Measurements from ENCODE around the gene AGBL4. TPM values are rescaled to one million over a fixed set of nuclear protein-coding genes. Genes with fewer than 3 reads are reported as not detected.

AGBL4 gene
- total and polyA plus RNA-seq, 7 donors: 0.01 to 0.05 TPM; not detected in 5

DNA sequence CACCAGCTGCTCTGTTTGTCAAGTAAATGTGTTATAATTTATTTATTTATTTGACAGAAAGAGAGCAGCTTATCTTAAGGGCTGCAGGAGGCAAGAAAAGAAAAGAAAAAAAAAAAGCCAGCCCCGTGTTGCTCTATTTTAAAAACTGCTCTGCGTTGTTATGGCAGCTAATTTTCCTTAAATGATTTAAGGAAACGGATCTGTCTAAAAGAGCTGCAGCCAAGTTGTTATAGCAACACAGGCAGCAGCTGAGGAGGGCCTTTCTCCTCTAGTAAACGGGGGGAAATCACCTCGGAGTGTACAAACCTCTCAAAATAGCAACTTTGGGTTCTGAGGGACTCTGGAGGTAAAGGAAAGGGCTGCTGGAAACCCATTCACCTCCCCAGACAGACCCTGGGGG lies 1396.3 kb downstream of the AGBL4 start:
- intact Hi-C loops (cut with DNase I): no loop called here
- Histone ChIP-seq H3K27me3 (ENCODE audit: insufficient read depth in 3 of 3, low read length in 2 of 3) (no peaks in the 10 kb centered on the region), H3K9me3 (no peaks in the 10 kb centered on the region), H3K4me1 (no peaks in the 10 kb centered on the region), H3K36me3 (ENCODE audit: insufficient read depth in 1 of 2, low read depth in 1 of 2) (no peaks in the 10 kb centered on the region), H3K27ac (no peak overlapping the region), H3K4me3 (no peak overlapping the region)
- 2 to 11% (median 8%) methylated on average over 5 of the region's 5 CpGs for WGBS, 3 donors
- TF ChIP-seq CTCF (IDR thresholded peaks at IDR 0.05): no peak
- ATAC-seq (no peak), DNase-seq (no peak)

- peak; percentile 23 to 67 for DNase-seq
- Histone ChIP-seq H3K27me3 (ENCODE audit: insufficient read depth in 3 of 3, low read length in 2 of 3) (no peaks in the 10 kb centered on the region), H3K4me3 (peak overlapping the region; percentile 37), H3K36me3 (ENCODE audit: insufficient read depth in 1 of 2, low read depth in 1 of 2) (no peaks in the 10 kb centered on the region), H3K27ac (no peak overlapping the region), H3K9me3 (no peaks in the 10 kb centered on the region), H3K4me1 (peaks cover 8% of the 10 kb centered on the region)
- intact Hi-C loops (cut with DNase I): no loop called here
- WGBS, 3 donors: 11 to 35% (median 19%) methylated on average over 9 of the region's 9 CpGs
- peak; percentile 57 to 78 (median 76) for ATAC-seq
- no peak for TF ChIP-seq CTCF (IDR thresholded peaks at IDR 0.05)
Observed at GRCh38 chr1:48619539-48619938, 1404.2 kb downstream of the AGBL4 start.

- WGBS, 3 donors: 57 to 65% (median 62%) methylated on average over 3 of the region's 3 CpGs
- ATAC-seq: no peak
- Histone ChIP-seq H3K9me3 (no peaks in the 10 kb centered on the region), H3K4me3 (no peak overlapping the region), H3K27ac (no peak overlapping the region), H3K4me1 (peaks cover 8% of the 10 kb centered on the region), H3K36me3 (ENCODE audit: insufficient read depth in 1 of 2, low read depth in 1 of 2) (no peaks in the 10 kb centered on the region), H3K27me3 (ENCODE audit: insufficient read depth in 3 of 3, low read length in 2 of 3) (no peaks in the 10 kb centered on the region)
- intact Hi-C loops (cut with DNase I): no loop called here
- DNase-seq: no peak
- TF ChIP-seq CTCF (IDR thresholded peaks at IDR 0.05): no peak
Observed at GRCh38 chr1:48617252-48617651, 1406.5 kb downstream of the AGBL4 start.

DNA sequence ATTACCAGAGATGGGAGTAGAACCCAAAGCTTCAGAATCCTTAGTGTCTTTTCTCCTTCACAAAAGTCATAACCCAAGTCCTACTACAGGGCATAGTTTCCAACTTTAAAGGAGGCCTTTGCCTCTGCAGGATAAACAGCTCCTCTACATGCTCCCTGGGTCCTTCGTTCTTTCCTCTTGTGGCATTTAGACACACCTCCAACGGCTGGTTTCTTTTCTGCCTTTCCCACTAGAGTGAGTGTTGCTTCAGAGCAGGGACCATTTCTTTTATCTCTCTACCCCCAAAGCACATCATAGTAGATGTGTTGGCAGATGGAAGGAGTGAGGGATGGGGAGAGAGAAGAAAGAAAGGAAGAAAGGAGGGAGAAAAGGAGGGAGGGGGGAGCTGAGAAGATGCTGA lies 1407.0 kb downstream of the AGBL4 start:
- Histone ChIP-seq H3K9me3 (no peaks in the 10 kb centered on the region), H3K4me1 (peaks cover 8% of the 10 kb centered on the region), H3K4me3 (no peak overlapping the region), H3K27ac (no peak overlapping the region), H3K27me3 (ENCODE audit: insufficient read depth in 3 of 3, low read length in 2 of 3) (no peaks in the 10 kb centered on the region), H3K36me3 (ENCODE audit: insufficient read depth in 1 of 2, low read depth in 1 of 2) (no peaks in the 10 kb centered on the region)
- DNase-seq (no peak), ATAC-seq (no peak)
- no peak for TF ChIP-seq CTCF (IDR thresholded peaks at IDR 0.05)
- 50 to 63% (median 62%) methylated on average over 2 of the region's 2 CpGs for WGBS, 3 donors
- intact Hi-C loops (cut with DNase I): no loop called here

- 80 to 92% (median 86%) methylated on average over 2 of the region's 2 CpGs for WGBS, 3 donors
- H3K27me3 ChIP-seq (ENCODE audit: insufficient read depth in 3 of 3, low read length in 2 of 3): no peaks in the 10 kb centered on the region
- intact Hi-C loops (cut with DNase I): no loop called here
- H3K27ac ChIP-seq: no peak overlapping the region
- no peaks in the 10 kb centered on the region for H3K9me3 ChIP-seq
- H3K4me1 ChIP-seq: no peaks in the 10 kb centered on the region
- no peaks in the 10 kb centered on the region for H3K36me3 ChIP-seq (ENCODE audit: insufficient read depth in 1 of 2, low read depth in 1 of 2)
- DNase-seq: no peak
- ATAC-seq: no peak
- H3K4me3 ChIP-seq: no peak overlapping the region
- TF ChIP-seq CTCF (IDR thresholded peaks at IDR 0.05): no peak
Observed at GRCh38 chr1:48611841-48612240, 1411.9 kb downstream of the AGBL4 start.

Measured in psoas muscle (tissue), 8 donors.